K562 (cell line): Measurements from ENCODE around the gene DSCAM. TPM values are rescaled to one million over a fixed set of nuclear protein-coding genes. Genes with fewer than 3 reads are reported as not detected.

Experiments used
- ATAC-seq: fragments of 200-7000 bp; cut with Tn5 transposase; 3 replicates; pipeline ENCODE4 v1.9.1; 2020; ENCODE audit warnings: moderate library complexity
- BruUV-seq: library from RNA; stranded (reverse); fragments of 400-500 nt; replicated peaks from 2 replicates; lab custom pipeline; 2021; lab: Mats Ljungman, UMichigan
- CTCF ChIA-PET: fragments of 300-600 bp; formaldehyde crosslinking; extraction: SDS; loops from one replicate; lab custom pipeline; 2021; ENCODE audit warnings: low intra/inter-chr PET ratio; lab: Yijun Ruan, JAX
- POLR2A ChIA-PET: fragments of 300-600, 350-650 bp; sonication (Branson Sonifier 250); formaldehyde crosslinking; extraction: SDS; loops from one replicate; lab custom pipeline; 2021; ENCODE audit warnings: antibody characterized with exemption, inconsistent platforms; lab: Yijun Ruan, JAX
- DNase-seq, 4 experiments: peaks; one replicate each; pipeline versions ENCODE4 v3.0.0 to v3.0.0-alpha.2; 2011 to 2018; ENCODE audit warnings: low spot score in 3 of 4, mixed read lengths in 3 of 4; ENCODE audit errors: extremely low read depth in 1 of 4
- FAIRE-seq: peaks from 2 replicates; lab custom pipeline; 2011; peaks lifted over from hg19 to GRCh38; lab: Jason Lieb, UNC
- H2AFZ ChIP-seq: 2 replicates; pipeline ENCODE4 v1.6.0; 2011; ENCODE audit warnings: low read depth, low read length, control low read depth, inconsistent platforms
- H3K27ac ChIP-seq: fragments of 200-600 bp; 3 replicates; pipeline ENCODE4 v1.8.0; 2011; ENCODE audit warnings: low read depth, mild to moderate bottlenecking, control low read depth, inconsistent platforms, low read length, moderate library complexity, mixed read lengths; ENCODE audit errors: extremely low read depth
- H3K27me3 ChIP-seq, 2 experiments: fragments of 300-600 bp in 1 of 2; 2 replicates in 1 of 2; 3 replicates in 1 of 2; pipeline versions ENCODE4 v1.6.0 to v1.8.0; 2011; ENCODE audit warnings: inconsistent platforms in 2 of 2, low read length in 2 of 2, mild to moderate bottlenecking in 1 of 2, mixed read lengths in 1 of 2, moderate library complexity in 1 of 2; ENCODE audit not compliant: control insufficient read depth in 2 of 2, insufficient read depth in 2 of 2
- H3K36me3 ChIP-seq: fragments of 300-600 bp; 3 replicates; pipeline ENCODE4 v1.8.0; 2011; ENCODE audit warnings: mild to moderate bottlenecking, low read length, inconsistent platforms; ENCODE audit not compliant: control insufficient read depth, insufficient read depth
- H3K4me1 ChIP-seq, 2 experiments: fragments of 200-600 bp in 1 of 2; replicated peaks in 1 of 2; 2 replicates in 1 of 2; 3 replicates in 1 of 2; pipeline versions ENCODE4 v1.5.1 to v1.8.0; 2011; ENCODE audit warnings: inconsistent platforms in 2 of 2, low read length in 2 of 2, mild to moderate bottlenecking in 1 of 2, mixed read lengths in 1 of 2, moderate library complexity in 1 of 2; ENCODE audit not compliant: control insufficient read depth in 2 of 2, insufficient read depth in 2 of 2
- H3K4me2 ChIP-seq: 2 replicates; pipeline ENCODE4 v1.6.1; 2011; ENCODE audit warnings: low read length, control low read depth, inconsistent platforms, mixed read lengths; ENCODE audit not compliant: insufficient read depth
- H3K4me3 ChIP-seq: fragments of 200-600 bp; sonication (generic), shearing (Covaris generic); 2 replicates; pipeline ENCODE4 v1.5.1; 2016; ENCODE audit warnings: control low read depth, inconsistent platforms
- H3K79me2 ChIP-seq: fragments of 200-600 bp; 3 replicates; pipeline ENCODE4 v1.8.0; 2011; ENCODE audit warnings: low read length, inconsistent platforms; ENCODE audit not compliant: control insufficient read depth, insufficient read depth
- H3K9ac ChIP-seq, 2 experiments: 2 replicates each; pipeline versions ENCODE4 v1.6.0 to v1.6.1; 2011; ENCODE audit warnings: low read depth in 2 of 2, low read length in 2 of 2, control low read depth in 1 of 2, inconsistent platforms in 1 of 2, mild to moderate bottlenecking in 1 of 2, mixed read lengths in 1 of 2; ENCODE audit not compliant: insufficient read depth in 1 of 2
- H3K9me1 ChIP-seq: one replicate; pipeline ENCODE4 v1.6.0; 2011; ENCODE audit warnings: inconsistent platforms, mild to moderate bottlenecking, low read length, moderate library complexity; ENCODE audit not compliant: control insufficient read depth, insufficient read depth
- H3K9me3 ChIP-seq: replicated peaks from 2 replicates; pipeline ENCODE4 v1.5.1; 2011; ENCODE audit warnings: low read depth, low read length, inconsistent platforms; ENCODE audit not compliant: control insufficient read depth, insufficient read depth
- H4K20me1 ChIP-seq: replicated peaks from 2 replicates; pipeline ENCODE4 v1.6.1; 2011; ENCODE audit warnings: low read length, inconsistent platforms, mixed read lengths; ENCODE audit not compliant: control insufficient read depth, insufficient read depth
- AFF1 ChIP-seq, 2 experiments: fragments of 450-650 bp; IDR thresholded peaks; 2 replicates each; pipeline ENCODE4 v1.6.1; 2018; ENCODE audit warnings: mild to moderate bottlenecking in 2 of 2, low read depth in 1 of 2; ENCODE audit not compliant: partially characterized antibody in 2 of 2
- JUN ChIP-seq, 2 experiments: sonication (generic) in 1 of 2; formaldehyde crosslinking in 1 of 2; IDR thresholded peaks; 2 replicates each; pipeline versions ENCODE4 v1.6.1 to v1.8.0; 2012 to 2022; ENCODE audit warnings: borderline replicate concordance in 2 of 2, mild to moderate bottlenecking in 2 of 2, improper control_type of control experiment in 1 of 2, low read depth in 1 of 2, low read length in 1 of 2, missing genetic modification reagents in 1 of 2
- NR4A1 ChIP-seq, 2 experiments: fragments of 250-450 bp in 1 of 2; fragments of 450-650 bp in 1 of 2; sonication (Bioruptor Pico) in 1 of 2; IDR thresholded peaks; 2 replicates each; pipeline versions ENCODE4 v1.4.0 to v1.6.1; 2016 to 2020; ENCODE audit warnings: mild to moderate bottlenecking in 2 of 2, missing compliant biosample characterization in 1 of 2, missing genetic modification characterization in 1 of 2, moderate library complexity in 1 of 2
- ZNF184 ChIP-seq: sonication (generic); formaldehyde crosslinking; IDR thresholded peaks from 2 replicates; pipeline ENCODE4 v1.5.0; 2020; ENCODE audit warnings: missing genetic modification reagents
- WGBS: fragments of 100-300 bp; shearing (Covaris generic); methylation state at CpG from one replicate; pipeline ENCODE4 v1.1.6; 2016; ENCODE audit warnings: low coverage, mixed read lengths; ENCODE audit not compliant: insufficient coverage; ENCODE audit errors: missing lambda C conversion rate; 5-methylcytosine and 5-hydroxymethylcytosine counted together
- in situ Hi-C: fragments of 300-500 bp; cut with MboI; formaldehyde crosslinking; loops from 4 replicates; pipeline ENCODE4 v1.15.0; 2018; ENCODE audit warnings: inconsistent platforms, mixed read lengths
- intact Hi-C: fragments of 100-400 bp; cut with micrococcal nuclease; formaldehyde crosslinking; loops from 2 replicates; pipeline ENCODE4 v1.14.2; 2022
- polyA plus RNA-seq, 8 experiments: library from polyadenylated mRNA; depleted of rRNA in 4 of 8; stranded (reverse) in 5 of 8; unstranded in 3 of 8; fragments of >200 nt; fragmentation: Nextera tagmentation in 2 of 8; fragmentation: Illumina TruSeq in 1 of 8; extraction: Ambion mirVana in 2 of 8; extraction: Trizol in 1 of 8; gene quantifications; 2 replicates each; pipeline versions ENCODE4 v1.2.1 to v1.2.3, GENCODE V29; 2011 to 2014; ENCODE audit warnings: inconsistent platforms in 1 of 8, missing spikeins in 1 of 8
- total RNA-seq, 7 experiments: library from RNA; depleted of rRNA in 6 of 7; stranded (reverse); fragments of >200 nt in 6 of 7; fragmentation: Illumina TruSeq in 2 of 7; extraction: Trizol in 2 of 7; gene quantifications; 2 replicates each; pipeline versions ENCODE4 v1.2.1 to v1.2.3, GENCODE V29; 2011 to 2021; ENCODE audit warnings: low replicate concordance in 1 of 7

DSCAM gene
- total and polyA plus RNA-seq, 9 of the 15 experiments (the other 6 are each of a cell fraction or from before 2014, with no cell fraction given): not detected

GRCh38 chr21:40641042-40641441 lies 205.9 kb downstream of the DSCAM start:
- in situ Hi-C loops: no loop called here
- Histone ChIP-seq H3K9me1 (no peaks in the 10 kb centered on the region), H3K79me2 (no peaks in the 10 kb centered on the region), H2AFZ (no peak overlapping the region), H3K4me3 (no peak overlapping the region), H3K36me3 (no peaks in the 10 kb centered on the region), H3K27ac (no peak overlapping the region), H3K9ac (no peak overlapping the region), H3K4me2 (no peak overlapping the region), H3K27me3 (no peaks in the 10 kb centered on the region), H3K4me1 (no peaks in the 10 kb centered on the region), H4K20me1 (no peaks in the 10 kb centered on the region), H3K9me3 (no peaks in the 10 kb centered on the region; the same call in 1 of the 2 replicates)
- POLR2A ChIA-PET: no interaction called here
- FAIRE-seq (no peak), ATAC-seq (no peak), DNase-seq (no peak)
- no peak for TF ChIP-seq NR4A1 (CRISPR knock-in tag; IDR thresholded peaks at IDR 0.05)
- no peak for TF ChIP-seq NR4A1 (tag; IDR thresholded peaks at IDR 0.05)
- TF ChIP-seq JUN (IDR thresholded peaks at IDR 0.05; ENCODE audit: borderline replicate concordance, low read depth, low read length): no peak
- no peak for TF ChIP-seq JUN (CRISPR knock-in tag; IDR thresholded peaks at IDR 0.05; ENCODE audit: borderline replicate concordance)
- TF ChIP-seq ZNF184: no peak
- TF ChIP-seq AFF1 (IDR thresholded peaks at IDR 0.05; ENCODE audit: low read depth in 1 of 2, partially characterized antibody in 2 of 2): no peak
- 0% methylated on average over 7 of the region's 7 CpGs for WGBS
- CTCF ChIA-PET: no interaction called here
- intact Hi-C loops: no loop called here
- BruUV-seq: no TSS peak
